GM12872 (cell line): ENCODE results near the gene STRA8.

Experiments
- TF ChIP-seq, protein P1 (sequence below): IDR thresholded peaks from 3 replicates; pipeline ENCODE4 v1.5.1; 2011; ENCODE audit warnings: low read depth, mild to moderate bottlenecking, low read length, moderate library complexity; ENCODE audit not compliant: insufficient read depth

The STRA8 gene

GRCh38 chr7:135285547-135286233, 52.1 kb downstream of the STRA8 start:
- TF ChIP-seq, protein P1, sequence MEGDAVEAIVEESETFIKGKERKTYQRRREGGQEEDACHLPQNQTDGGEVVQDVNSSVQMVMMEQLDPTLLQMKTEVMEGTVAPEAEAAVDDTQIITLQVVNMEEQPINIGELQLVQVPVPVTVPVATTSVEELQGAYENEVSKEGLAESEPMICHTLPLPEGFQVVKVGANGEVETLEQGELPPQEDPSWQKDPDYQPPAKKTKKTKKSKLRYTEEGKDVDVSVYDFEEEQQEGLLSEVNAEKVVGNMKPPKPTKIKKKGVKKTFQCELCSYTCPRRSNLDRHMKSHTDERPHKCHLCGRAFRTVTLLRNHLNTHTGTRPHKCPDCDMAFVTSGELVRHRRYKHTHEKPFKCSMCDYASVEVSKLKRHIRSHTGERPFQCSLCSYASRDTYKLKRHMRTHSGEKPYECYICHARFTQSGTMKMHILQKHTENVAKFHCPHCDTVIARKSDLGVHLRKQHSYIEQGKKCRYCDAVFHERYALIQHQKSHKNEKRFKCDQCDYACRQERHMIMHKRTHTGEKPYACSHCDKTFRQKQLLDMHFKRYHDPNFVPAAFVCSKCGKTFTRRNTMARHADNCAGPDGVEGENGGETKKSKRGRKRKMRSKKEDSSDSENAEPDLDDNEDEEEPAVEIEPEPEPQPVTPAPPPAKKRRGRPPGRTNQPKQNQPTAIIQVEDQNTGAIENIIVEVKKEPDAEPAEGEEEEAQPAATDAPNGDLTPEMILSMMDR = no peak

GRCh38 chr7:135286876-135287275, 53.2 kb downstream of the STRA8 start:
- TF ChIP-seq, protein P1 = no peak

DNA sequence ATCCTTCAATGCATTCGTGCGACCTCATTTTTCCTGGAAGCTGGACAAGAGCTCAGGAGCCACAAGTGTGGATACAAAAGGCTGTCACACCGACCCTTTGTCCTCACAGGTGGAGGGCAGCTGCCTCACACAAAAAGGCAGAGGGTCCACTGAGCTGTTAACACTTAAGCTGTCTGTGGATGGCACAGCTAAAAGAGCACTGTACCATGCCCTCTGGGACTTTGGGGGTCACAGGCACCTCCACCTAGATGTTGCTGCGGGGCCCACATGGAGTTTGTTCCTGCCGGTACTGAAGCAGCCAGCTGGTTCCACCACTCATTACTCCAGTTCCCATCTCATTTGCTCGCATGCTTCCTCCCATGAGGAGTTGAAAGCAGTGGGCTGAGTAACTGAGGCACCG, 57.0 kb downstream of the STRA8 start:
- TF ChIP-seq, protein P1 = no peak

DNA sequence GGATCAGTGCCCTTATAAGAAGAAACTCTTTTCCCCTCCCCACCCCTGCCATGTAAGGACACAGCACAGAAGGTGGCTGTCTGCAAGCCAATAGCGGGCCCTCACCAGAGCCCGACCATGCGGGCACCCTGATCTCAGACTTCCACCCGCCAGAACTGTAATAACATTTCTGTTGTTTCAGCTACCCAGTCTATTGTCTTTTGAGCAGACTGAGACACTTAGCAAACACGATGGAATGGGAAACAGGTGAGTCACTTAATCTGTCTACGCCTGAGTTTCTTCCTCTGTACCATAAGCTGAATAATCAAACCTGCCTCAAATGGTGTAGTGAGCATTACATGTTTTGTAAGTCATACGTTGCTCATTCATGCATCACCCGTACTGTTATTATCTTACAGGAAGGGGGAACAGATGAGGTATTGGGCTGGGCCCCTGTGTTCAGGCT, 58.2 kb downstream of the STRA8 start:
- TF ChIP-seq, protein P1 = no peak

GRCh38 chr7:135299235-135299634, 65.6 kb downstream of the STRA8 start:
- TF ChIP-seq, protein P1 = no peak

- TF ChIP-seq, protein P1 = no peak
Observed at GRCh38 chr7:135300913-135301765, 67.5 kb downstream of the STRA8 start.
